NCI-H2029 treated with DMSO at 0.1 percent for 48 hours (cell line): ENCODE data around the gene DUSP5.

Source experiments
- DNase-seq: peaks from one replicate; lab custom pipeline; 2025; lab: John Stamatoyannopoulos, UW

The DUSP5 gene

GRCh38 chr10:110481919-110482318, 15.8 kb upstream of the DUSP5 start:
- DNase-seq: no peak

- no peak for DNase-seq
Measured at GRCh38 chr10:110483633-110484032, 14.1 kb upstream of the DUSP5 start.

GRCh38 chr10:110485541-110485940, 12.2 kb upstream of the DUSP5 start:
- no peak for DNase-seq

DNA sequence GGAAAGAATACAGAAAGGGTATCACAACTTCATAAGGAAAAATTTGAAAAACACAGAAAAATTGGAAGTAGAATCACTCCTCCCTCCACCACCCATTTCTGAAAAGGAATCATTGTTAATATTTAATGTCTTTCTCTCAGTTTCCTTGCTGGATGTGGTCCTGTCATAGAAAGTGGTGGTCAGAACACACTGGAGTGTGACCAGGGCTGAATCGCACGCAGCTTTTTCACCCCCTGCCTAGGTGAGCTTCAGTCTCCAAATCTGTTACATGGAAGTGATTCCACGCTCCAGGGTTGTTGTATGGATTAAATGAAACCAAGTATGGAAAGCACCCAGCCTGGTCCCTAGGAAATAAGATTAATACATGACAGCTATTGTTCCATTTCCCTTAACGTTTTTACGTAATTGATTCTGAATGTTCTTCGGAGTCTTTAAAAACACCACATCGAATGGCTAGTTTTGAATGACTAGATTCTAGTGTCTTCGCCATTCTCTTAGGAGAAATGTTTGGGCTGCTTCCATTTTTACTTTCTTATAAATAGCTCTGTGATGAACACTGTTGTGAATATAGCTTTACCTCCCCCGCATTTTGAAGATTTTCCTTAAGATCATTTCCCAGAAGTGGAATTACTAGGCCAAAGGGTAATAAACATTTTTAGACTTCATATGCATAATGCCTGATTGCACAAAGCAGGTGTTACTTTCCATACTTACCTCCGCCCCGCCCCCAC, 10.9 kb upstream of the DUSP5 start:
- no peak for DNase-seq

DNA sequence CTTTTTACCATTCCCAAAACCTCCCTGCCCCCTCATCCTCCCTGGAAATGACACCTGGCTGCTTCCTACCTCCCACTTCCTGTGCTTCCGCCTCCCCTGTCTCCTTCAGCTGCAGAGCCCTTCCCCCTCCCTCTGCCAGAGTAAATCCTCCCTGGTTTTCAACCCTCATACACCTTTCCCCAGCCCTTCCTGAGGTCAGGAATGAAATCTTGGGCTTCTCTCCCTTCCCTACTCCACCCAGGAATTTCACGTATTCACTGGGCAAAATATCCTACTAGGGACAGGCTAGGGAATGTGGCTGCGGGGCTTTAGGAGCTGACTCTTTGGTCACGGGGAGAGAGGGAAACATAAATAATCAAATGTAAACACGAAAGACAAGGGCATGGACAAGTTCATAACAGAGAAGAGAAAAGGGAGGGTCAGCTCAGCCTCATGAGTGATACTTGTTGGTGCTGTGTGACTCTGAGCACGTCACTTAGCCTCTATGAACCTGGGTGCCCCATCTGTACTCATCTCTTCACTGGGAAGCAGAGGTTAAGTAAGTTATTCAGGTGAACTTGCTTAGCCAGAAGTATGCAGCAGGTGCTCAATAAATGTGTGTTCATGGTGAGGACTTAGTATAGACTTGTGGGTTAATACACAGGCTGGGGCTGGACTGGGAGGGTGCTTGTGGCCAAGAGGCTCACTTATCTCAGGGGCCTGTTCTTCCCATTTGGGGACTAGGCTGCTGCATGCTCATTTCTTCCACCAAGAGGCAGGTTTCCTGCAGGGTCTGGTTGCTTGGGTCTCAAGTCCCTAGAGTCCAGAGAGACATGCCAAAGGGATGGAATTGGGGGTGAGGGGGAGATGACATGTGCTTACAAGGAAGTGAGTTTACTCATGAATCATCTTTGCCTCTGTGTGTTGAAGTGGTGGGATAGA, 10.0 kb upstream of the DUSP5 start:
- no peak for DNase-seq

- DNase-seq: no peak
Measured at GRCh38 chr10:110488332-110488681, 9.4 kb upstream of the DUSP5 start.

- DNase-seq: no peak
Measured at GRCh38 chr10:110488940-110489339, 8.8 kb upstream of the DUSP5 start.

DNA sequence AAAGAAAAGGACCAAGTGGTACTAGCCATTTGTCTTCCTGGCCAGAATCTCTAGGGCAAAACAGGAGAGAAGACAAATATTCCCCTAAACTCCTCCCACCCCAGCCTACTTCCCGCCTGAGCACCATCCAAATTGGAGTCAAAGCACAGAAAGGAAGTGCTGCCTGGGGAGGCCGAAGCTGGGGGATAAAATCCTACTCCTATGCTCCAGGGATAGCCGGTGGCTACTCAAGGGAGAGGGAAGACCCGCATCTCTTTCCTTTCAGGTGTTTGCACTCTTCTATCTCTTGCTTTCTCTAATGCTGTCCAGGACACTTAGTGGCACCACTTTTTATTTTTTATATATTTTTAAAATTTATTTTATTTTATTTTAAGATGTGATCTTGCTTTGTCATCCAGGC, 7.1 kb upstream of the DUSP5 start:
- no peak for DNase-seq

DNA sequence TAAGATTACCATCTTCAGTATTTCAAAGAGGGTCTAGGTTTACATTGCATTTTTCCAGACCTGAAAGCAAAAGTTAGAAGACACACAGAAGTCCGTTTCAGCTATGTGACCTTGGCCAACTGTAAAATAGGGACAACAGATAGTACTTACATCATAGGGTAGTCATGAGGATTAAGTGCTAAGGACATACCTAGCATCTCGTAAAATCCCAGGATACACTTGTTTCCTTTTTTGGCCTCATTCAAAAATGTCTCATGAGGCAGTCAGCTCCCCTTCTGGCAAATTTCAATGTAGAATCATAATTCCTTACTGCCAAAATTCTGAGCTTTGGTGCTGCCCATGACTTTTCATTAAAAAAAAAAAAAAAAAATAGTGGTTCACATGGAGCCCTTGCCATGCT, 6.4 kb upstream of the DUSP5 start:
- DNase-seq: no peak

GRCh38 chr10:110492069-110492822, 5.5 kb upstream of the DUSP5 start:
- no peak for DNase-seq

GRCh38 chr10:110493832-110494426, 3.8 kb upstream of the DUSP5 start:
- no peak for DNase-seq

DNA sequence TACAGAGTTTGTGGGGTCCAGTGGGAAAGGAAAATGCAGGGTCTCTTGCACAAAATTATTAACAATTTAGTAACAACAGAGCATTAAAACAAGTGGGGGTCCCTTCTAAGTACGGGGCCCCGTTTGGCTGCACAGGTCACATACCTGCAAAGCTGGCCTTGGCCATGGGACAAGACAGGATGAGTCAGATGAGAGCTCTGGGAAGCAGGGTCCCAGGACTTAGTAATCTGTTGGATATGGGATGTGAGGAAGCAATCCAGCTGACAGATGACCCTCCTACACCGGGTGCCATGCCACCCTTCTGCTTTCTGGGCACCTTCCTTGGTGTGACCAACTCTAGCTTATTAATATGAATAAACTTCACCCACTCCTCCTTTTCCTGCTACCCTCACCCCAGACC, 3.2 kb upstream of the DUSP5 start:
- no peak for DNase-seq

- DNase-seq: no peak
Measured at GRCh38 chr10:110495731-110496552, 1.8 kb upstream of the DUSP5 start.

- no peak for DNase-seq
Measured at GRCh38 chr10:110496553-110497437, 912 bp upstream of the DUSP5 start.

DNA sequence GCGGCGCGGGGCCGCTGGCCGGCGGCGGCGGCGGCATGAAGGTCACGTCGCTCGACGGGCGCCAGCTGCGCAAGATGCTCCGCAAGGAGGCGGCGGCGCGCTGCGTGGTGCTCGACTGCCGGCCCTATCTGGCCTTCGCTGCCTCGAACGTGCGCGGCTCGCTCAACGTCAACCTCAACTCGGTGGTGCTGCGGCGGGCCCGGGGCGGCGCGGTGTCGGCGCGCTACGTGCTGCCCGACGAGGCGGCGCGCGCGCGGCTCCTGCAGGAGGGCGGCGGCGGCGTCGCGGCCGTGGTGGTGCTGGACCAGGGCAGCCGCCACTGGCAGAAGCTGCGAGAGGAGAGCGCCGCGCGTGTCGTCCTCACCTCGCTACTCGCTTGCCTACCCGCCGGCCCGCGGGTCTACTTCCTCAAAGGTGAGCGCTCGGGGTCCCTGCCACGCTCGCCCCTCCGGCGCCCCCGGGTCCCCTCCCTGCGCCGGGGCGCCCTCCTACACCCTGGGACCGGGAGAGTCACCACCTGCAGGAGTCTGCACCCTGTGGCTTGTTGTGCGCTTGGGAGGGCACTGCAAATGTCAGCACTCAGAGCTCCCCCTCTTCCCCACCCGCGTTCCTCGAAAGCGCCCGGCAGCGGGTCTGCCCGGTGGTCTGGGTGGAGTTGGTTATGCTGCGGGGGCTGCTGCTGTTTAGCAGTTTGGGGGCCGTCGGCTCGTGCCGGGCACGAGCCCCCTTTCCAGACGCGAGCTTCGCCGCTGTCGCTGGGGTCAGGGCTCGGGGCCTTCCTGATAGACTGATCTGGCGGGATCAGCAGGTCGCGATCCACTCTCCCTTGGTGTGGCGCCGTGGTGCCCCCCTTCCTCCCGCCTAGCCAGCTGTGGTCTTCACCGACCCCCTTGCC, 627 bp downstream of the DUSP5 start:
- no peak for DNase-seq

GRCh38 chr10:110498982-110499795, 1.5 kb downstream of the DUSP5 start:
- DNase-seq: no peak

DNA sequence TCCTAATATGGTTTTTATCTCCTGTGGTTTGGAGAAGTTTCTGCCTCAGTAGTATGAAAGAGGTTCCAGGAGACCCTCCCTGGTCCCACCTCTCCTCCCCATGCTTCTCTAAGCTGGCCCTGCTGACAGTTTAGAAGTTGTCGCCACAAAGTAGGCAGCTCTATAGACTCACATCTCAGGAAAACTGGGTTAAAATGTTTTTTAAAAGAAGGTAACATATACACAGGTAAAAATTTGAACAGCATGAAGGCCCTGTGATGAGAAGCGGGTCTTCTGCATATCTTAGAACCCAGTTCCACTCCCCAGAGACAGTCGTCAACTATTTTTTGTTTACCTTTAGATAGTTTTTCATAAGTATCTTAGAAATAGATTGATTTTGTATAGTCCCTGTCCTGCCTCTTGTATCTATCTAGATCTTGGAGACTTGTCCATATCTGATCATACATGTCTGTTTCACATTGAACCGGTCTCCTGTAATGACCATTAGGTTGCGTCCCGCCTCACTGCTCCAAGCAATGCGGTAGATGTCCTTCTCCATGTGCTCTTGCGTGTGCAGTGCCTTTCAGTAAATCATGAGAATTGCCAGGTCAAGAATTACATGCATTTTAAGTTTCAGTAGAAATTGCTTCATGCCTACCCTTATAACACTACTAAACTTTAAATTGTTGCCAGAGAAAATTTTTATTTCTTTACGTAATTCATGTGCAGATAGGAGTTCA, 2.2 kb downstream of the DUSP5 start:
- no peak for DNase-seq

- DNase-seq: no peak
Measured at GRCh38 chr10:110500515-110500905, 2.8 kb downstream of the DUSP5 start.
